Measurements from ENCODE around the gene GUCA2A.

DNA sequence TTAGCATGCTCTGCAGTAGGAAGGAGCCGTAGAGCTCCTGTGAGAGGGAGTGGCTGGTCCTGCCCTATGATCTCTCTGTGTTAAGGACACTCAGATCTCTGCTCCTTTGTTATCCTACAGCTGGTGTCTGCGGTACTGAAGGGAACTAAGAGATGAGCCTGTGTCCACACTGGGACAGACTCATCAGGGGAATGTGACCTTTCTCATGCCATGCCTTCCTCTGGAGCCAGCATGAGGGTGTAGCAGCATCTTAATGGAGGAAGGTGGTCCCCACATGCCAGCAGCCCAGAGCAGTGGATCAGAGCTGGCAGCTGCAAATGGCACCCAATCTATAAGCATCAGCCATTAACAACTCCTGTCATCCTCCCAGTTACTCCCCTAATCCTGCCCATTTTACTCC, 36.0 kb downstream of the GUCA2A start:
- TF ChIP-seq, protein P1, sequence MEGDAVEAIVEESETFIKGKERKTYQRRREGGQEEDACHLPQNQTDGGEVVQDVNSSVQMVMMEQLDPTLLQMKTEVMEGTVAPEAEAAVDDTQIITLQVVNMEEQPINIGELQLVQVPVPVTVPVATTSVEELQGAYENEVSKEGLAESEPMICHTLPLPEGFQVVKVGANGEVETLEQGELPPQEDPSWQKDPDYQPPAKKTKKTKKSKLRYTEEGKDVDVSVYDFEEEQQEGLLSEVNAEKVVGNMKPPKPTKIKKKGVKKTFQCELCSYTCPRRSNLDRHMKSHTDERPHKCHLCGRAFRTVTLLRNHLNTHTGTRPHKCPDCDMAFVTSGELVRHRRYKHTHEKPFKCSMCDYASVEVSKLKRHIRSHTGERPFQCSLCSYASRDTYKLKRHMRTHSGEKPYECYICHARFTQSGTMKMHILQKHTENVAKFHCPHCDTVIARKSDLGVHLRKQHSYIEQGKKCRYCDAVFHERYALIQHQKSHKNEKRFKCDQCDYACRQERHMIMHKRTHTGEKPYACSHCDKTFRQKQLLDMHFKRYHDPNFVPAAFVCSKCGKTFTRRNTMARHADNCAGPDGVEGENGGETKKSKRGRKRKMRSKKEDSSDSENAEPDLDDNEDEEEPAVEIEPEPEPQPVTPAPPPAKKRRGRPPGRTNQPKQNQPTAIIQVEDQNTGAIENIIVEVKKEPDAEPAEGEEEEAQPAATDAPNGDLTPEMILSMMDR (conservative IDR thresholded peaks at IDR 0.05 in 1 of 2, IDR thresholded peaks at IDR 0.05 in 1 of 2; ENCODE audit: extremely low read depth in 1 of 2, insufficient read depth in 1 of 2, low read depth in 1 of 2, low read length in 2 of 2) = no peak
- no peak for TF ChIP-seq EZH2 (IDR thresholded peaks at IDR 0.05; ENCODE audit: borderline replicate concordance, low read length)
